Activated gamma-delta T cell treated with anti-CD3 and anti-CD28 coated beads, Interleukin-2, amount 50 U/mL, for 16 hours (primary cell): ENCODE data around the gene SMPD4.
"Not testable (repeated sequence)": the region's sequence is repeated elsewhere in the genome, so short reads cannot be mapped to it uniquely, and the experiment has no call there.

Source experiments
- DNase-seq: peaks from one replicate; pipeline ENCODE4 v3.0.0-alpha.2; 2020; ENCODE audit warnings: low read depth

Gene SMPD4

DNA sequence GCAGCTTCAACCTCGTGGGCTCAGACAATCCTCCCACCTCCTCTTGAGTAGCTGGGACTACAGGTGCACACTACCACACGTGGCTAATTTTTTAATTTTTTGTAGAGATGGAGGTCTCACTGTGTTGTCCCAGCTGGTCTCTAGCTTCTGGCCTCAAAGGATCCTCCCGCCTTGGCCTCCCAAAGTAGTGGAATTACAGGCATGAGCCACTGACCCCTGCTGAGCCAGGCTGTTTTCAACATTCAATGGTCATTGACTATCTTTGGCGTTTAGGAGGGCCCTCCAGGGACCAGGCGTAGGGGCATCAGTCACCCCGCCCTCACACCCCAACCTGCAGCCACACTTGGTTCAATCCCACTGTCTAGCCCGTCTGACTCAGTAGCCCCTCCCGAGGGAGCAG lies 5.9 kb upstream of the SMPD4 start:
- no peak for DNase-seq

DNA sequence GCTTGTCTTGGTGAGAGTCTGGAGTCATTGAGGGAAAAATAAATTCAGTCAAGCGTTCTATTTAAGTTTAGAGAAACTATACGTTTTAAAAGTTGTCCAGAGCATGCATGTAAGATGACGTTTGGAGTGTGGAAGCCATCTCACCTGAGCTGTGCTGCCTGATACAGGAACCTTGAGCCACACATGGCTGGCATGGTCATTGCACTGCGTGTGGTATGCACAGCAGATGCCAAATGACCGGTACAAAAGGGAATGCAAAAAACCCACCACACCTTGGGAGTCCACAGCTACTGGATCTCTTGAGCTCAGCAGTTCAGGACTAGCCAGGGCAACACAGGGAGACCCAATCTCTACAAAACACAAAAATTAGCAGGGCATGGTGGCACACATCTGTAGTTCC lies 5.0 kb upstream of the SMPD4 start:
- no peak for DNase-seq

DNA sequence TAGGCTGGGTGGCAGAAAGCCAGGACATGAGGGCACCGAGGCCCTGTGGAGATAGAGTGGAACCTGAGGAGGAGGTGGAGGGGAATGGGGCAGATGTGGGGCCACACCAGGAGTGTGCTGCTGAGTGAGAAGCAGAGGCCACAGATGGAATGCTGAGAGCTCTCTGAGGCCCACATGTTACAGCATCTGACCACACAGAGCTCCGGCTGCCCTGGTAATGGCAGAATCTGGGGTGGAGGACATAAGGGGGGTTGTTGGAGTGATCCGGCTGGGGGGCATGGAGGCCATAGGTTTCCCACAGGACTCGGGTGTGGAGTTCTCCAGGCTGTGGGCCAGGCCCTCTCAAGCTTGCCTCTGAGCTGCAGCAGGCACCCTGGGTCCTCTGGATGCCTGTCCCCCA lies 4.5 kb upstream of the SMPD4 start:
- DNase-seq, result no peak

DNA sequence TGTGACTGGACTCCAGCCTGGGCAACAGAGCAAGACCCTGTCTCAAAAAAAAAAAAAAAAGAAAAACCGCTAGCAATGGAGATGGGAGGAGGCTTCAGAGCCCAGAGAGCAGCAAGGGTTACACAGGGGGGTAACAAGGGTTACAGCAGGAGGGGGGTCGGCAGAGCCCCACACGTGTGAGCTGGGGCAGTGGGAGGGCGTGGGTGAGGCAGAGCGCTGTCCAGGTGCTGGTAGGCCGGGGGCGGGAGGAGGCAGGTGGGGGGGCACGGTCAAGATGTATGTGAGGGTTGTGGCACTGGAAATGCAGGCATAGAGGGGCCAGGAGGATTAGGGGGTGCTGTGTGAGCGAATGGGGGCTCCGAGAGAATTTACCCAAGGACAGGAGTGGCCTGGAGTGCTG lies 4.0 kb upstream of the SMPD4 start:
- DNase-seq, result no peak

DNA sequence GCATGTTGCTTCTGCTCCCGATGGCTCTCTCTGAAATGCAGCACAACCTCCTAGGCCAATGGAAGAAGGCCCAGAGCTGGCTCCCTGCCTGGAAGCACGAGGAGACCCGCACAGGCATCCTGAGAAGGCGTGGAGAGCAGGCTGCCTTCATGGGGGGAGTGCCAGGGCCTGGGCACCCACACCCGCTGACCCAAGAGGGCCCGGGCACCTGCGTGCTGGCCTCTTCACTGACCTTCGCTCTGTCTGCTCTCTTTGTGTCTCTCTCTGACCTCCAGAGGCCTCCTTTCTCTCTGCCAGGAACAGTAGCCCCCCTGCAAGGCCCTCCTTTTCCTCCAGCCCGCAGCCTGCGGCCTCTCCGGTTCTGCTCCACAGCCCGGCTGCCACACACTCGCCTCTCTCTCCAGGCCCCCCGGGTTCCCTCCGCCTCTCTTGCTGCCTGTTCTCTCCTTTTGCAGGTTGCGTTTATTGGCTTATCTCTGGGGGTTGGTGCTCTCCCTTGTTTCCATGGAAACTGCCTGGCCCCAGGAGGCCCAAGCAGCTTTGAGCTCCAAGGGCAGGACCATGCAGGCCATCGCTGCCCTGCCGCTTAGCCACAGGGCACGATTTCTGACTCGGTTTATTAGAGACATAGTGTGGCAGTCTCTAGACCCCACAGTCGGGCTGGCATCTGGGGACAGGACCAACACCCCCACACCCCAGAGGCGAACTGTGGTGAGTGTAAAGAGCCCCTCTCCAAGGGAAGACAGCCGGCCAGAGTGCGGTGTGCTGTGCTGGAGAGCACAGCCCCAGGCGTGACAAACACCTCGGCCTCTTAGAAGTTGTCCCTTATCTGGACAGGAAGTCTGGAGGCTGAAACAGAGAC lies 2.3 kb upstream of the SMPD4 start:
- DNase-seq, result no peak

DNA sequence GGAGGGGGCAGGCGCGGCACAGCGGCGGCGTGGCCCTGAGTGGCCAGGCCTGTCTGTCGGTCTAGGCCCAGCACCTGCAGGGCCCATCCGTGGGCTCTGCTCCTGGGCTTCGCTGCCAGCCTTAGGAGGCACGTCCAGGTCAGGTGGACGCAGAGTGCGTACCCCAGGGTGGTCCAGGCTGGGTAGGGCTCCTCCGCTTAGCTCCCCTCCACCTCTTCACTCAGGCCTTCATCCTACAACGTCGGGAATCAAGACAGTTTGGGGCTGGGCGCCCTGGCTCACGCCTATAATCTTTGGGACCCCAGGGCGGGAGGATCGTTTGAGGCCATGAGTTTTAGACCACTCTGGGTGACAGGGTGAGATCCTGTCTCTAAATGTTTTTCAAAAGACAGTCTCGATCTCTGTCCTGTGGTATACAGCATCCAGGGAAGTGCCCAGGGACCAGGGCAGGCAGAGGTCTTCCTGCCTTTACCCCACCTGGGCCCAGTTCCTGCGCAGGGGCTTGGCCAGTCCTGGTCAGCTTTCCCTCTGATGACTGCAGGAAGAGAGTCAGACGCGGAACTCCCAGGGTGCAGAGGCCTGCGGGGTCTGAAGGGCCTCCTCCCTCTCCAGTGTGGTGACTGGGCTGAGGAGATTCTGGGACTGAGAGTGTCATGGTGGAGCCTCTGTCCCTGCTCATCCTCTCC lies 1.6 kb upstream of the SMPD4 start:
- DNase-seq, result not testable (repeated sequence)

DNA sequence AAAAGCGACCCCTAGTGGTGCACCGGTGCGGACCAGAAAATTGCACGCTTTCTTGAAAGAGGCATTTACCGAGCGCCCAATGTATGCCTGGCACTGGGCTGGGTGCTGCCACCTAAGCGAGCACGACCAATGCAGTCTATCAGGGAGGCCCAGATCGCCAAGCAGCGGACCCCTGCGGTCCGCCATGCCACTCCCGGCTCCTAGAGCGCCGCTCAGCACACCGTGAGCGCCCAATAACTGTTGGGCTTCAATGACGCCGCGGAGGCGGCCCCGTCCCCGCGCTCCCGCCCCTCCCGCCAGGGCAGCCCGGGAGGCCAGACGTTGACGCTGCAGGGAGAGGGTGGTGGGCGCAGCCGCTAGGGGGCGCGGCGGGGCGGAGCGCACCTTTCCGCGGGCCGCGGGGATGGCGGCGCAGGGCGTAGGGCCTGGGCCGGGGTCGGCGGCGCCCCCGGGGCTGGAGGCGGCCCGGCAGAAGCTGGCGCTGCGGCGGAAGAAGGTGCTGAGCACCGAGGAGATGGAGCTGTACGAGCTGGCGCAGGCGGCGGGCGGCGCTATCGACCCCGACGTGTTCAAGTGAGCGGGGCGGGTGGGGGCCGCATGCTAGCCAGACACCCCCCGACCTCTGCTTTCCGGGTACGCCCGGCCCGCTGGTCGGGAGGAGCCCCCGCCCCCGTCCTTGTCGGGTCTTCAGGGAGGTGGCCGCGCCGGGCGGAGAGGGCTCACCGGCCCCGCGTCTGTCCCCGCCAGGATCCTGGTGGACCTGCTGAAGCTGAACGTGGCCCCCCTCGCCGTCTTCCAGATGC lies 679 bp upstream of the SMPD4 start, which contains the start of gene MZT2B:
MZT2B (plus strand) TSS at position 383 of the 803 bp plus-strand sequence; CDS start at position 404, 21 bp downstream.
- peak; percentile 83 for DNase-seq

DNA sequence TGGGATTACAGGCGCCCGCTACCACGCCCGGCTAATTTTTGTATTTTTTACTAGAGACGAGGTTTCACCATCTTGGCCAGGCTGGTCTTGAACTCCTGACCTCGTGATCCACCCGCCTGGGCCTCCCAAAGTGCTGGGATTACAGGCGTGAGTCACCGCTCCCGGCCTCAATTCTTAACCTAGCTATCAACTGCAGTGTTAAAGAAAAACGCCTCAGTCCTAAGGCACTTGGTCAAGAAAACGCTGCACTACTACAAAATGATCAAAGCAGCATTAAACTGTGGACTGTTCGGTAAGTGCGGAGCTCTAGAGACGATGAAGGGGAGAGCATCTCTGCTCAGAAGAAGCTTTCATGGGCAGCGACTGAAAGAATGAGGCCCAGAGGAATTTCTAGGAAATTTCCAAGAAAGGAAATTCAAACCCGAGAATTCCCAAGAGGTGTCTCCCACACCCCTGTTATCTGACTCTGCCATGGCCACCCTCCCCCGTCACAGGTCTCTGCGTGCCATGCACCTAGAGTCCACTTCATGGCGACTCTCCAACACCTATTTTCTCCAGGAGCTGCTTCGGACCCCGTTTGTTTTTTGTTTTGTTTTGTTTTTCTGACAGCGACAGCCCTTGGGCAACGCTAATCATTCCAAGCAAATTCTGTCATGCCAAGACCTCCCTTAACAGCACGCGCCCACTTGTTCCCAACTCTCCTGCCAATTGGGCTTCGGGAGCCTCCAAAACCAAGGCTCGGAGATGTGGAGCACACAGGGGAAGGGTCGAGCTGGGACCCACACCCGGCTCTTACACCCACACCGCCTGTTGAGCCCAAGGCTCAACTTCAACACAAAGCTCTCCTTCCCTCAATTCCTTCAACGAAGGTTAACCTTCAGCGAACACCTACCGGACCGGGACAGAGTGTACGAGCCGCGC lies 738 bp downstream of the SMPD4 start:
- not testable (repeated sequence) for DNase-seq

DNA sequence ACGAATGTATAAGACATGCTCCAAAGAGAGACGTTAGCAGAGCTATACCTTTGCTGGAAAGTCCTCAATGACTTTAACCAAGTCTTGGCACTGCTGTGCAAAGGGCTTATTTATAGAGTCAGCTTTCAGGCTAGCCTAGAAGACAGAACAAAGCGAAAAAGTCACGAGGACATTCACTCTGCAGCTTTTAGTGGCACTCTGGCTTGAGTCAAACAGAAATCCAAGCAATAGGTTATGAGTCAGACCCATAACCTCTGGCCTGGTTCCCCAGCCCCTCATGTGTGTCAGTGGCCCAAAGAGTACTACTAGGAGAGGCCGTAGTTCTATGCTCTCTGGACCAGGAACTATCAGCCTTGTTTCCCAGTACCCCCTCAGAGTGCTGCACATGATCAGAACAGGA lies 6.5 kb downstream of the SMPD4 start:
- DNase-seq, result not testable (repeated sequence)

DNA sequence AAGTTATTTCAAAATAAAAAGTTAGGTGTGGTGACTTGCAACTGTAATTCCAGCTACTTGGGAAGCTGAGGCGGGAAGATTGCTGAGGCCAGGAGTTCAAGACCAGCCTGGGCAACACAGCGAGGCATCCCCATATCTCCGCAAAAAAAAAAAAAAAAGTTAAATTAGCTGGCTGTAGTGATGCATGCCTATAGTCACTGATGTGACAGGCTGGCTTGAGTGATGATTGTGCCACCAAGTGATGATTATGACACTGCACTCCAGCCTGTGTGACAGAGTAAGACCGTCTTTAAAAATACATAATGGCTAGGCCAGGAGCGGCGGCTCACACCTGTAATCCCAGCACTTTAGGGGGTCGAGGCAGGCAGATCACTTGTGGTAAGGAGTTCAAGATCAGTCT lies 11.5 kb downstream of the SMPD4 start:
- DNase-seq, result no peak

DNA sequence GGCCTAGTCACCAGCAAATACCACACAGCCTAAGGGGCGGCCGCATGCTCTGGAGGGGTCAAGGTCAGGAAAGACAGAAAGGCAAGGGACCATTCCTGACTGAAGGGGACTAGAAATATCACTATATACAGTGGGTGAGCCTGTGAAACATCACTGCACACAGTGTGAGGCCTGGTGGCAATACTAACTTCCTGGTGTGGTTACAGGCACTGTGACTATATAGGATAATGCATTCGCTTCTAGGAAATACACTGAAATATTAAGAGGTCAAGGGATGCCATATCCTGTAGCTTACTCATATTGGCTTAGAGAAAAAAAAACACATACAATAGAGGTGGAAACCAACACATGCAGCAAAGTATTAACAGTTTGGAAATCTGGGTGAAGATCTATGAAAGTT lies 12.2 kb downstream of the SMPD4 start:
- not testable (repeated sequence) for DNase-seq

DNA sequence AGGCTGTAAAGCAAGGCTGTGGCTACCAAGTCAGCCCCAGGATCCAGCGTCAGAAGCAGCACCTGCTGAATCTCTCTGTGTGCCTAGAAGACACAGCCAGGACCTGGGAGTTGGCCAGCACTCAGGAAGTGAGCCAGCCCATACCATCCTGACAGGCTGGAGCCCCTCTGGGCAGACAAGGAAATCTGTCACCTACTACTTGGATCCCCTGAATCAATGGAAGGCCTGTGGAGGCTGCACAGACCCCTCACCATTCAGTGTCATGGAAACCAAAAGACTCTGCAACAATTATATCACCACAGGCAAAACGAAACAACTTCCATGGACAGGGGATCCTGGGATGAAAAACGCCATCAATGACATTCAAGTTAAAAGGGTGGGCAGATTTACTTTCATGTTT lies 14.8 kb downstream of the SMPD4 start:
- DNase-seq, result not testable (repeated sequence)

DNA sequence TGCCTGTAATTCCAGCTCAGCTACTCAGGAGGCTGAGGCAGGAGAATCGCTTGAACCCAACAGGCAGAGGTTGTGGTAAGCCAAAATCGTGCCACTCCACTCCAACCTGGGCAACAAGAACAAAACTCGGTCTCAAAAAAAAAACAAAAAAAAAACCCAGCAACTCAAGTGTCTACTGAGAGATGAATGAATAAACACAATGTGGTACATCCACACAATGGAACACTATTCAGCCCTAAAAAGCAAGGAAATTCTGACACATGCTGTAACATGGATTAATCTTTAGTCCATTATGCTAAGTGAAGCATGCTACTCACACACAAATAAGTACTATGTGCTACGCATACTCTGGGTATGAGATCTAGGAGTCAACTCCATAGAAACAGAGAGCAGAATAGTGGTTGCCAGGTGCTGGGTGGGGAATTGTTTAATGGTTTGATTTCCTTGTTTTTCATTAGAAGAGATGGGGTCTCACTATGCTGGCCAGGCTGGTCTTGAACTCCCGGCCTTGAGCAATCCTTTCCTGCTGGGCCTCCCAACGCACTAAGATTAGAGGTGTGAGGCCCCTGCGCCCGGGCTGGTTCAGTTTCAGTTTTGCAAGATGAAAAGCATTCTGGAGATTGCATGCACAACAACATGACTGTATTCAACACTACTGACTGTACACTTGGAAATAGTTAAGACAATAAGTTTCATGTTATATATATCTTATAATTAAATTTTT lies 15.9 kb downstream of the SMPD4 start:
- DNase-seq, result no peak

DNA sequence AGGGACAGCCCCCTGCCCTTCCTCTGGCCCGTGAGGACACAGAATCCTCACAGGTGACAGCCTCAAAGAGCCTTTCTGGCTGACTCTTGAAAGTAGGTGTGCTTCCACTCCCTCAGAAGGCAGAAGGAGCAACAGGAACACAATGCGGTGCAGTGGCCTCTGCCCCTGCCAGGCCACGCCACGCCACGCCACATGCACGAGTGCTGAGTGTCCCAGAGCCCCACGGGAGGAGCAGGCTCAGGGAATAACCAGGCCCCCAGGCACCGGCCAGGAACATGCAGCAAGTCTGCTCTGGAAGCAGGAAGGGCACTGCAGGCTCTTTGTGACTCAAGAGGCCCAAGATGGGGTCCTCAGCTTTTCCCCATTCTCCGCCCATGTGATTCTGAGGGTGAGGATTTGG lies 18.4 kb downstream of the SMPD4 start:
- DNase-seq, result no peak

DNA sequence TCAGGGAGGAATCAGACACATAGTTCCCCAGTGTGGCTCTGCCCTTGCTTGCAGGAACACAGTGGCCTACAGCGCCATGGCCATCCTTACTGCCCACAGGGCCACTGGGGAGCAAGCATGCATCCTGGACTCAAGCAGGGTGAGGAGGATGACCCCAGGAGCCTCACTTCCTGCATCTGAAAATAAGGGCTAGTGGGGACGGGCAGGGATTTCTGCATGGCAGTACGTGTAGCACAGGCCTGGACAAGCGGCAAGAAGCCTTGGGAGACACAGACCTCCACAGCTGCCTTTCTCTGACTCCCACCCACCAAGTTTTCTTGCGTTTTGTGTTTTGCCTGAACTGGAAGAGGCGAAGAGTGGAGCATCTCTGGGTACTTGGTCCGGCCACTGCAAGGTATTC lies 18.9 kb downstream of the SMPD4 start:
- DNase-seq, result not testable (repeated sequence)

DNA sequence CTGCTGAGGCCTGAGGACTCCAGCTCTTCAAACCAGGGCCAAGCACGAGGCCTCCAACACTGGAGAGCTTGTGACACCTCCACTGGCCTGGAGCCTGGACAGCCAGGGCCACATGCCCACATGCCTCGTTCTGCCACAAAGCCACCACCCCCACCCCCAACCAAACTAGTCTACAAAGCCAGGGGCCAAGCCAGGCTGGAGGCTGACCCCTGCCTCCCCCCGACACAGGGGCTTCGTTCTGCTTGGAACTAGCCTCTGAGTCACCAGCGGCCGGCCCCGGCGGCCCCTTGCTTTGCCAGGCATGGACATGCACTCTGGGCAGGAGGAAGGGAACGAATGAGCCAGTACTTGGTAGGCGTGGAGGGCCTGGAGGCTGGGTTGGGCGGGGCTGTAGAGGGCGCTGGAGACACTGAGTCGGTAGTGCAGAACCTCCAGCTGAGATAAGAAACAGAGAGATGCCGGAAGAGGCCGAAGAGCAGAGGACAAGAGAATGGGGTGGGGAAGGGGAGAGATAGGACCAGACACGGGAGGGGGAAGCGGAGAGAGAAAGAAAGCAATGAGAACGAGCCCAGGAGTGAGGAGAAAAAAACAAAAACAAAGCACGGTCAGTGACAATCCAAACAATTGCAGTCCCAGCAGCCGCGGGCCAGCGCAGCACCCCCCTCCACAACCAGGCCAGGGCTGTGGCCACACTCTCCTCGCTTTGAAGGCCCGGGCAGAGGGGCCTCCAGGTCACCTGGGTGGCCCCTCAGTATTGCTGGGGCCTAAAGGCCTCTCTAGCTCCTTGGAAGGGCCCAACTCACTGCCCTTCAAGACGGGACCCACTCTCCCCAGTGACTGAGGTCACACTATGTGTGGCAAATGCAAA lies 20.3 kb downstream of the SMPD4 start:
- DNase-seq, result not testable (repeated sequence)

DNA sequence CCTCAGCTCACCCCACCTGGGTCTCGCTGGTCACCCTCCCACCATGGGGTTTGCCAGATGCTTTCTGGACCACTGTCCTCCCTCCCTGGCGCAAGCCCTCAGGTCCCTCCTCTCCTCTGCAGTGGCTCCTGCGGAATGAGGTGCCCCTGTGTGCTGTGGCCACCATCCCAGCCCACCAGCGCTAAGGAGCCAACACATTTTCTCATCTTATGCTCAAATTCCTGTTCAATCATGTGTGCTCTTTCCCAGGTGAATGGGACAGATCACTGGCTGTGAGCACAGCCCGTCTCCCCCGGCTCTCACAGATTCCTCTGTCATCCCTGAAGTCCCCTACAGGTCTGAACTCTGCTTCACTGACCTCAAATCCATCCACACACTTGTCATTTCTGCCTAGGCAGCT lies 21.3 kb downstream of the SMPD4 start:
- no peak for DNase-seq

DNA sequence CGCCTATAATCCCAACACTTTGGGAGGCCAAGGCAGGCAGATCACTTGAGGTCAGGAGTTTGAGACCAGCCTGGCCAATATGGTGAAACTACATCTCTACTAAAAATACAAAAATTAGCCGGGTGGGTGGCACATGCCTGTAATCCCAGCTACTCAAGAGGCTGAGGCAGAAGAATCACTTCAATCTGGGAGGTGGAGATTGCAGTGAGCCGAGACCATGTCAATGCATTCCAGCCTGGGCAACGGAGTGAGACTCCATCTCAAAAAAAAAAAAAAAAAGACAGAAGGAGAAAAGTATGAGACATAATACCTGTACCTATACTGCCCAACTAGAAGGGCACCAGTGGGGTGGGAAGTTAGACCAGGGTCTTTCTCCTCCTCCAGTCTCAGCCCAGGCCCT lies 22.0 kb downstream of the SMPD4 start:
- DNase-seq, result not testable (repeated sequence)

DNA sequence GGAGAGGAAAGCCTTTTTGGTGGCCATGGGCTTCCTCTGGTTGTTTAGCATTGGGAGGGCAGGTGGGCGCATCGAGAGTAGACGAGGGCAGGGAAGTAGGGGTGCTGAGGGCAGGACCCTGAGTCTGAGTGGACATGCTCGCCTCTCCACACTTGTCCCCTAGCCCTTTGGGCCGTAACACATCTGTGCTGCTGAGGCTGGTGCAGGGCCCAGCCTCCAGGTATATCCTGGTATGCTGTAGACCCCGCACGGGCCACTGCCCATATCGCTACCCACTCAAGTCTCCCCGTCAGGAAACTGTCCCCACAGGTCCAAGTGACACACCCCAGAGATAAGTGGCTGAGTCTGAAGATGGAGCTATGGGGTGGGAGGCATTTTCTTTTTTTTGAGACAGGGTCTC lies 22.8 kb downstream of the SMPD4 start:
- DNase-seq, result no peak
